Pancreas (tissue), 10 donors: Measurements from ENCODE around the gene ERC1. TPM values are rescaled to one million over a fixed set of nuclear protein-coding genes. Genes with fewer than 3 reads are reported as not detected.

Experiments
- ATAC-seq, 4 donors: fragments of 200-7000 bp; cut with Tn5 transposase; one replicate each; pipeline versions ENCODE4 v1.8.0 to v1.9.1; 2020; ENCODE audit warnings: mild to moderate bottlenecking in 4 of 4, moderate library complexity in 4 of 4
- DNase-seq, 6 donors: peaks; one replicate each; pipeline ENCODE4 v3.0.0-alpha.2; 2020
- FAIRE-seq: peaks from 2 replicates; lab custom pipeline; 2012; peaks lifted over from hg19 to GRCh38; lab: Jason Lieb, UNC
- H3K27ac ChIP-seq, 4 donors: fragments of 200-600 bp; sonication (generic); 1 replicate in 3 of 4; 2 replicates in 1 of 4; pipeline versions ENCODE4 v1.5.0 to v1.8.0; 2020
- H3K27me3 ChIP-seq, 4 donors: fragments of 200-600 bp; one replicate each; pipeline ENCODE4 v1.8.0; 2021
- H3K36me3 ChIP-seq, 3 donors: fragments of 200-600 bp; sonication (generic) in 1 of 3; one replicate each; pipeline versions ENCODE4 v1.5.0 to v1.8.0; 2020 to 2021
- H3K4me1 ChIP-seq, 3 donors: fragments of 200-600 bp; one replicate each; pipeline ENCODE4 v1.8.0; 2021
- H3K4me3 ChIP-seq, 4 donors: fragments of 200-600 bp; sonication (generic) in 2 of 4; one replicate each; pipeline versions ENCODE4 v1.5.0 to v1.8.0; 2020 to 2021
- H3K9me3 ChIP-seq, 4 donors: fragments of 200-600 bp; one replicate each; pipeline ENCODE4 v1.8.0; 2021
- CTCF ChIP-seq, 4 donors: fragments of 200-600 bp; sonication (generic) in 3 of 4; IDR thresholded peaks; one replicate each; pipeline versions ENCODE4 v1.5.0 to v1.8.0; 2021; ENCODE audit warnings: antibody characterized with exemption in 4 of 4
- whole genome bisulfite sequencing, 2 donors: extraction: QIAGEN DNeasy Blood & Tissue Kit; methylation state at CpG; one replicate each; pipeline ENCODE4 v1.1.7; 2013; 5-methylcytosine and 5-hydroxymethylcytosine counted together
- intact Hi-C, 3 donors: fragments of 100-400 bp; cut with DNase I; formaldehyde crosslinking; loops; one replicate each; pipeline versions ENCODE4 v1.11.1 to v1.14.2; 2022
- polyA plus RNA-seq, 2 donors: library from polyadenylated mRNA; stranded (reverse); fragments of 200-250 nt; gene quantifications; one replicate each; pipeline ENCODE4 v1.2.3, GENCODE V29; 2013
- total RNA-seq, 6 donors: library from RNA; stranded (reverse); fragmentation: NEBNext Ultra II Directional in 4 of 6; extraction: Animal tissue kit (Norgen Biotek cat#: 25700) in 4 of 6; gene quantifications; one replicate each; pipeline versions ENCODE4 v1.2.1 to v1.2.4, GENCODE V29; 2021 to 2023
- donor health status: healthy with polysubstance abuse.
- donor health status: DM: no; HTN: no; CAD: no; lungs with moderate emphysema.
- donor health status: DM: no; HTN: no; CAD: no.
- donor health status: control.
- donor health status: control.
- donor health status: Bipolar disorder and iron deficiency.
- donor health status: DM: yes; HTN: yes; CAD: no.
- donor health status: DM: no; HTN: no; CAD: no.
- donor health status: DM: no; HTN: no; CAD: no.
- donor health status: DM: yes; HTN: yes; CAD: no.

The ERC1 gene
- total and polyA plus RNA-seq, 8 donors: 4.1 to 41.4 (median 20.5) TPM

DNA sequence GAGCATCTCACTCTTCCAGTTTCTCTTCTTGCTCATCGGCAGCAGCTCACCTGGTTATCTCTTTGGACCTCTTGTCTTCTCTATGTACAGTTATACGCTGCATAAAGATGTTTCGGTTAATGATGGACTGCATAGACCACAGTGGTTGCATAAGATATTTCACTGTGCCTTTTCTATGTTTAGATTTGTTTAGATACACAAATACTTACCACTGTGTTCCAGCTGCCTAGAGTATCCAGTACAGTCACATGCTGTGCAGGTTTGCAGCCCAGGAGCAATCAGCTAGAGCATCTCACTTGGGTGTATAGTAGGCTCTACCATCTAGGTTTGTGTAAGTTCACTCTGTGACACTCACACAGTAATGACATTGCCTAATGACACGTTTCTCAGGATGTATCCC is 545.8 kb downstream of the ERC1 start:
- no peak for DNase-seq
- no peak for TF ChIP-seq CTCF (IDR thresholded peaks at IDR 0.05)
- no peaks in the 10 kb centered on the region for H3K9me3 ChIP-seq
- H3K4me1 ChIP-seq: no peaks in the 10 kb centered on the region
- peaks cover 0 to 2% (median 0%) of the 10 kb centered on the region in 4 donors for H3K27me3 ChIP-seq
- FAIRE-seq: no peak
- intact Hi-C loops: no loop called here
- no peak overlapping the region for H3K4me3 ChIP-seq
- no peak for ATAC-seq
- no peak overlapping the region for H3K27ac ChIP-seq
- H3K36me3 ChIP-seq: no peaks in the 10 kb centered on the region
- WGBS, 2 donors: 73 to 83% methylated on average over 4 of the region's 4 CpGs

- WGBS, 2 donors: 79 to 80% methylated on average over 11 of the region's 11 CpGs
- no peak overlapping the region for H3K27ac ChIP-seq
- H3K27me3 ChIP-seq: no peaks in the 10 kb centered on the region
- H3K9me3 ChIP-seq: no peaks in the 10 kb centered on the region
- no peak for TF ChIP-seq CTCF (IDR thresholded peaks at IDR 0.05)
- DNase-seq (no peak), FAIRE-seq (no peak), ATAC-seq (no peak)
- no peaks in the 10 kb centered on the region for H3K36me3 ChIP-seq
- intact Hi-C loops: no loop called here
- no peak overlapping the region for H3K4me3 ChIP-seq
- no peaks in the 10 kb centered on the region for H3K4me1 ChIP-seq
Measured at GRCh38 chr12:1539135-1539534, 548.1 kb downstream of the ERC1 start.

GRCh38 chr12:1540690-1541089 is 549.7 kb downstream of the ERC1 start:
- no peak for TF ChIP-seq CTCF (IDR thresholded peaks at IDR 0.05)

GRCh38 chr12:1542599-1542998 is 551.6 kb downstream of the ERC1 start:
- TF ChIP-seq CTCF (IDR thresholded peaks at IDR 0.05): no peak
- intact Hi-C loops: no loop called here
- ATAC-seq: no peak
- WGBS, 2 donors: 88 to 93% methylated on average over 7 of the region's 7 CpGs
- Histone ChIP-seq H3K36me3 (no peaks in the 10 kb centered on the region), H3K4me1 (no peaks in the 10 kb centered on the region), H3K27ac (no peak overlapping the region), H3K27me3 (no peaks in the 10 kb centered on the region), H3K9me3 (no peaks in the 10 kb centered on the region), H3K4me3 (no peak overlapping the region)
- no peak for DNase-seq
- FAIRE-seq: no peak

More at GRCh38 chr12:1540690-1541089, 549.7 kb downstream of the ERC1 start:
- no peak for FAIRE-seq
- H3K27ac ChIP-seq: no peak overlapping the region
- DNase-seq: no peak
- intact Hi-C loops: no loop called here
- 86 to 87% methylated on average over 6 of the region's 6 CpGs for WGBS, 2 donors
- no peak overlapping the region for H3K4me3 ChIP-seq
- H3K36me3 ChIP-seq: no peaks in the 10 kb centered on the region
- no peaks in the 10 kb centered on the region for H3K4me1 ChIP-seq
- H3K27me3 ChIP-seq: no peaks in the 10 kb centered on the region
- H3K9me3 ChIP-seq: no peaks in the 10 kb centered on the region
- no peak for ATAC-seq

DNA sequence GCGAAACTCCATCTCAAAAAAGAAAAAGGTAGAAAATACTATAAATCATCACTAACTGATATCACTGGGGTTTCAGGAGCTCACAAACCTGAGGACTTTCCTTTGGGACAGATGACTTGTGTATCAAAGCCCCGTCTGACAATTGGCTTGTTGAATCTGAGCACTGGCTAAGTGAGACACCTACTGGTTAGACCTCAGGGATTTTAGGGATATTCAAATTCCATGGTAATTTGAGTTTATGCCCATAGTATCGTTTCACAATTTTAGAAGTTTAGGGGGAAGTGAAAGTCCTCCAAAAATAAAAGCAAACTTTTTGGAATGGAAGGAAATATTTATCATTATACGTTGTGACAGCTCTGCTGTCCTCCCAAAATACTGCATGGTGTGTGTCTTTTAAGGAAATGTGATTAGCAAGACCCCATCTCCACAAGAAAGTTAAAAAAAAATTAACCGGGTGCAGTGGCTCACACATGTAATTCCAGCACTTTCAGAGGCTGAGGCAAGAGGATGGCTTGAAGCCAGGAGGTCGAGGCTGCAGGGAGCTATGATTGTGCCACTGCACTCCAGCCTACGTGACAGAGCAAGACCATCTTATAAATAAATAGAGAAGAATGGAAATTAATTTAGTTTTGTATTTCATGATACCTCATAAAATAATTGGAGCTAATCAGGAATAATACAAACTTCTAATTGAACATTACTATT is 554.1 kb downstream of the ERC1 start:
- intact Hi-C loops: no loop called here
- FAIRE-seq (no peak), DNase-seq (no peak), ATAC-seq (peak in 2 of 4 donors; percentile 50 to 56)
- Histone ChIP-seq H3K9me3 (no peaks in the 10 kb centered on the region), H3K27me3 (no peaks in the 10 kb centered on the region), H3K4me1 (no peaks in the 10 kb centered on the region), H3K27ac (no peak overlapping the region), H3K36me3 (no peaks in the 10 kb centered on the region), H3K4me3 (no peak overlapping the region)
- TF ChIP-seq CTCF (IDR thresholded peaks at IDR 0.05): no peak
- 45 to 61% methylated on average over 7 of the region's 7 CpGs for WGBS, 2 donors
